GM08714 (cell line): Measurements from ENCODE around the gene PHKA2.
"Not testable (repeated sequence)": the region's sequence is repeated elsewhere in the genome, so short reads cannot be mapped to it uniquely, and the experiment has no call there.

Experiments
- H3K4me3 ChIP-seq: fragments of 200-500 bp; sonication (Bioruptor generic); 2 replicates; pipeline ENCODE4 v1.5.1; 2014; ENCODE audit warnings: mild to moderate bottlenecking, low read length, inconsistent platforms
- ZNF274 ChIP-seq: IDR thresholded peaks from 2 replicates; pipeline ENCODE4 v1.6.1; 2012; ENCODE audit warnings: mild to moderate bottlenecking, low read depth, low read length

PHKA2 gene, protein sequence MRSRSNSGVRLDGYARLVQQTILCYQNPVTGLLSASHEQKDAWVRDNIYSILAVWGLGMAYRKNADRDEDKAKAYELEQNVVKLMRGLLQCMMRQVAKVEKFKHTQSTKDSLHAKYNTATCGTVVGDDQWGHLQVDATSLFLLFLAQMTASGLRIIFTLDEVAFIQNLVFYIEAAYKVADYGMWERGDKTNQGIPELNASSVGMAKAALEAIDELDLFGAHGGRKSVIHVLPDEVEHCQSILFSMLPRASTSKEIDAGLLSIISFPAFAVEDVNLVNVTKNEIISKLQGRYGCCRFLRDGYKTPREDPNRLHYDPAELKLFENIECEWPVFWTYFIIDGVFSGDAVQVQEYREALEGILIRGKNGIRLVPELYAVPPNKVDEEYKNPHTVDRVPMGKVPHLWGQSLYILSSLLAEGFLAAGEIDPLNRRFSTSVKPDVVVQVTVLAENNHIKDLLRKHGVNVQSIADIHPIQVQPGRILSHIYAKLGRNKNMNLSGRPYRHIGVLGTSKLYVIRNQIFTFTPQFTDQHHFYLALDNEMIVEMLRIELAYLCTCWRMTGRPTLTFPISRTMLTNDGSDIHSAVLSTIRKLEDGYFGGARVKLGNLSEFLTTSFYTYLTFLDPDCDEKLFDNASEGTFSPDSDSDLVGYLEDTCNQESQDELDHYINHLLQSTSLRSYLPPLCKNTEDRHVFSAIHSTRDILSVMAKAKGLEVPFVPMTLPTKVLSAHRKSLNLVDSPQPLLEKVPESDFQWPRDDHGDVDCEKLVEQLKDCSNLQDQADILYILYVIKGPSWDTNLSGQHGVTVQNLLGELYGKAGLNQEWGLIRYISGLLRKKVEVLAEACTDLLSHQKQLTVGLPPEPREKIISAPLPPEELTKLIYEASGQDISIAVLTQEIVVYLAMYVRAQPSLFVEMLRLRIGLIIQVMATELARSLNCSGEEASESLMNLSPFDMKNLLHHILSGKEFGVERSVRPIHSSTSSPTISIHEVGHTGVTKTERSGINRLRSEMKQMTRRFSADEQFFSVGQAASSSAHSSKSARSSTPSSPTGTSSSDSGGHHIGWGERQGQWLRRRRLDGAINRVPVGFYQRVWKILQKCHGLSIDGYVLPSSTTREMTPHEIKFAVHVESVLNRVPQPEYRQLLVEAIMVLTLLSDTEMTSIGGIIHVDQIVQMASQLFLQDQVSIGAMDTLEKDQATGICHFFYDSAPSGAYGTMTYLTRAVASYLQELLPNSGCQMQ

DNA sequence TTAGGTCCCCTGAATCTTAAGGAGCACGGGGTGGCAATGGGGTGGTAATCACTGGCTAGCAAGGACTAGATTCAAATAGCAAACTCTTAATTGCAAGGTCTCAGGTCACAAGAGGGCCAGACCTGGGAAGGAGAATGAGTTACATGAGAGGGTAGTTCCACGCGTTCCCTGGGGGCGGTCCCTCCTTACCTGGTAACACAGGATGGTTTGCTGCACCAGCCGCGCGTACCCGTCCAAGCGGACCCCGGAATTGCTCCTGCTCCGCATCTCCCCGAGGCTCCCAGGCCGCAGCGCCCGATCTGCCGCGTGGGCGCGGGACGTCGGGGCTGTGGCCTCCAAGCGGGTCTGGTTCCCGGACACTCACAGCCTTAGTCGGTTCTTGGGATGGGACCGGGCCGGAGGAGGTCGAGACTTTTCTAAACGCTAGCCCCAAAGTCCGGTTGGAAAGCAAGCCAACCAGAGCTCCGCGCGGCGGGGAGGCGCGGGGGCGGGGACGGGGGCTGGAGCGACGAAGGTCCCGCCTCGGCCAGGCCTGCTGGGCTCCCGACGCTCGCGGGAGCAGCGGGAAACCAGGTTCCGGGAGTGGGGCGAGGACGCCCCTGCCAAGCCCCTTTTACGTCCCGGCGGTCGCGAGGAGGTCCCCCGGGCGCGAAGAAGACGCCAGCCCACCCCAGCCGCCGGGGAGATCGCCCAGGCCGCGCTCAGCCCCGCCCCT is at the start of gene PHKA2:
Gene PHKA2, minus strand, starts transcription at position 449 of the 715 bp plus-strand sequence. Its CDS starts 182 bp downstream, at position 267.
- peak within 1 kb of the TSS; percentile 72 for H3K4me3 ChIP-seq
- no peak for TF ChIP-seq ZNF274

DNA sequence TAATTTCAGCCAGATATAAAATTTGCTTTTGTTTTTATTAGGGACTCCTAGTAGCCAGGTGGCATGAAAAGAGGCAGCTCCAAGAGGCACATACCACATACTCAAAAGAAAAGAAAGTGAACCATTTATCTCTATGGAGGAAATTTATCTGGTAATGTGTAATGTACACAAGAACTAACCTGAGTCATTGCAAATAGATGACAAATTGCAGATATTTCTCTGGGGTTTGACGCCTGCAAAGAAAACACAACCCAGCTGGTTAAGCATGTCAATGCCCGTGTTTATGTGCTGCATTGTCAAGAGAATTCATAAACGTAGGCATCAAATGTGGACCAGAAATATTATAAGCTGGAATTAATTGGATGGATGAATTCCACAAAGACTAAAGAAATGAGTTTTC is 46.9 kb upstream of the PHKA2 start:
- no peak for TF ChIP-seq ZNF274
- no peak overlapping the region for H3K4me3 ChIP-seq

- no peak overlapping the region for H3K4me3 ChIP-seq
Observed at GRCh38 chrX:19028560-19028959, 44.6 kb upstream of the PHKA2 start.

DNA sequence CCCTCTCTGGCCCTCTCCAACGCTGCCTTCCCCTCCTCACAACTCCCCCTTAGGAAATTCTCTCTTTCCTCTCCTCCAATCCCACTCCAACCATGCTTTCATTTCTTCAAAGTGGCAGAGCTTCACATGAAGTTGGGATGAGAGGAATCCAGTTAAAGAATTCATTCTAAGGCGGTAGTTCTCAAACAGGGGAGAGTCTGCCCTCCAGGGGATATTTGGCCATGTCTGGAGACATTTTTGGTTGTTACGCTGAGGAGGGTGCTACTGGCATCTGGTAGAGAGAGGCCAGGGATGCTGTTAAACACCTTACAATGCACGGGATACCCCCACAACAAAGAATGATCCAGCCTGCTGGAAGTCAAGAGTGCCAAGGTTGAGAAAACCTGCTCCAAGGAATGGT is 40.5 kb upstream of the PHKA2 start:
- H3K4me3 ChIP-seq, result no peak overlapping the region
- no peak for TF ChIP-seq ZNF274

More at GRCh38 chrX:19028560-19028959, 44.6 kb upstream of the PHKA2 start:
- TF ChIP-seq ZNF274, result no peak

GRCh38 chrX:19019996-19020395 is 36.1 kb upstream of the PHKA2 start:
- TF ChIP-seq ZNF274, result no peak
- H3K4me3 ChIP-seq, result no peak overlapping the region

DNA sequence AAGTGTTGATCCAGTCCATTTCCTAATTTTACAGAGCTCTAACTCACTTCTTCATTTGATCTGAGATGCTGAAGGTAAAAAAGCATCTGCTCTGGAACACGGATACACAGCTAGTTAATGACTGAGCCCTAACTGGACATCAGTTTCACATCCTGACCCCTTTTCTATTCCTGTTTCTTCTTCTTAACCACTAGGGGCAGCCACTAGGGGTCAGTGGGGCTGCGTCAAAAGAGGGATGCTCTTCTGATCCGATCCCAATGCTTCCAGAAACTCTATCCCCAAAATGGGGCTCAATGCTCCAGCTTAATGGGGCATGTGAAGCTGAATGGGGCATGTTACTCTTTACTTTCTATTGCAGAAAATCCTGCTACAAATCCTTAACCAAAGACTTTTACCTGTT is 33.4 kb upstream of the PHKA2 start:
- no peak for TF ChIP-seq ZNF274
- H3K4me3 ChIP-seq, result no peak overlapping the region

- H3K4me3 ChIP-seq, result not testable (repeated sequence)
Observed at GRCh38 chrX:19016614-19017013, 32.7 kb upstream of the PHKA2 start.

- TF ChIP-seq ZNF274, result no peak
- H3K4me3 ChIP-seq, result no peak overlapping the region
Observed at GRCh38 chrX:19007868-19008267, 24.0 kb upstream of the PHKA2 start.

GRCh38 chrX:19007011-19007410 is 23.1 kb upstream of the PHKA2 start:
- TF ChIP-seq ZNF274, result no peak
- no peak overlapping the region for H3K4me3 ChIP-seq

- no peak overlapping the region for H3K4me3 ChIP-seq
- TF ChIP-seq ZNF274, result no peak
Observed at GRCh38 chrX:19005909-19006308, 22.0 kb upstream of the PHKA2 start.

GRCh38 chrX:19003756-19004155 is 19.8 kb upstream of the PHKA2 start:
- TF ChIP-seq ZNF274, result no peak

GRCh38 chrX:18998653-18999052 is 14.7 kb upstream of the PHKA2 start:
- TF ChIP-seq ZNF274, result no peak
- no peak overlapping the region for H3K4me3 ChIP-seq

More at GRCh38 chrX:19003756-19004155, 19.8 kb upstream of the PHKA2 start:
- no peak overlapping the region for H3K4me3 ChIP-seq

DNA sequence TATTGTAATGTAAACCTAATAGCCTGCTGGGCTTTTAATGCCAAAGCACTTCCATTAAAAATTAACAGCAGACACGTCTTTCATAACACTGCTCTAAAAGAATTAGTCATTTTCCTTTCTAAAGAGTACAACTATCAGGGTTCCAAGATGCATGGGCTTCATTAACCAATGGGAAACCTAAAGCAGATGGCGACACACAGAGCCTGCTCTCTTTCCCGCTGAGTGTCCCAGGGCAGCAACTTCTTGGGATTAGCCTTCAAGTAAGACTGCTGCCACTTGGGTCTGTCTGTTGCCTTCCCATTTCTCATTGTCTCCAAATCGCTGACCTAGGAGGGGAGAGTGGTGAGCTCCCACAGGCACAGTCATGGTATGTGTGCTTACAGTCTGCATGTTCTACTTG is 14.0 kb upstream of the PHKA2 start:
- TF ChIP-seq ZNF274, result no peak
- no peak overlapping the region for H3K4me3 ChIP-seq

DNA sequence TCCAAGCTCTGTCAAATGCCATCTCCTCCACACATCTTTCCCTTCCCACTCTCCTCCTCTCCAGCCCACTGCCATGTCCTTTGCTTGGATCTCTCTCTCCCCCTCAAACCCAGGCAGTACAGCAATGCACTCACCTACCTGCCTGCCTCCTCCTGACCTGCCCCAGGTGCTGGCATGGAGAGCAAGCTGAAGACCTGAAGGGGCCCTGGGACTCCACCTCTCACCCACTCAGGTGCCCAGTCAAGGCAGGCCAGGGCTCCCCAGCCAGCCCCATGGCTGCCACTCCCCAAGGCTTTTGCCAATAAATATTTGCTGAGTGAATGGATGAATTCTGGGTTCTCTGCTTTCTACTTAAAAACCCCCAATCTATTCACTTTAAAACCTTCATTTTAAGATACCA is 12.6 kb upstream of the PHKA2 start:
- H3K4me3 ChIP-seq, result no peak overlapping the region
- TF ChIP-seq ZNF274, result no peak
